ENCODE measurements around the gene PTPRN.

GRCh38 chr2:219314804-219315468 is 5.7 kb upstream of the PTPRN start:
- TF ChIP-seq NANOG (IDR thresholded peaks at IDR 0.05; ENCODE audit: borderline replicate concordance) (no peak), REST (IDR thresholded peaks at IDR 0.05; ENCODE audit: unreplicated experiment) (no peak), CTCF (conservative IDR thresholded peaks at IDR 0.05; ENCODE audit: low read depth in 2 of 2) (no peak), JUNB (IDR thresholded peaks at IDR 0.05; ENCODE audit: unreplicated experiment) (no peak), POLR2AphosphoS5 (IDR thresholded peaks at IDR 0.05; ENCODE audit: low read depth) (no peak), STAT1 (IDR thresholded peaks at IDR 0.05; ENCODE audit: unreplicated experiment) (no peak), EZH2 (IDR thresholded peaks at IDR 0.05; ENCODE audit: low read depth, unreplicated experiment) (no peak), CREB1 (CRISPR knock-in tag; IDR thresholded peaks at IDR 0.05; ENCODE audit: low read depth) (no peak)

Data from GM23338 (cell line).